Measurements from ENCODE around the gene KIF18A. TPM values are rescaled to one million over a fixed set of nuclear protein-coding genes. Genes with fewer than 3 reads are reported as not detected.

The KIF18A gene
- total and polyA plus RNA-seq, 9 of the 15 experiments (the other 6 are each of a cell fraction or from before 2014, with no cell fraction given), result 15.1 to 36.1 (median 24.3) TPM

DNA sequence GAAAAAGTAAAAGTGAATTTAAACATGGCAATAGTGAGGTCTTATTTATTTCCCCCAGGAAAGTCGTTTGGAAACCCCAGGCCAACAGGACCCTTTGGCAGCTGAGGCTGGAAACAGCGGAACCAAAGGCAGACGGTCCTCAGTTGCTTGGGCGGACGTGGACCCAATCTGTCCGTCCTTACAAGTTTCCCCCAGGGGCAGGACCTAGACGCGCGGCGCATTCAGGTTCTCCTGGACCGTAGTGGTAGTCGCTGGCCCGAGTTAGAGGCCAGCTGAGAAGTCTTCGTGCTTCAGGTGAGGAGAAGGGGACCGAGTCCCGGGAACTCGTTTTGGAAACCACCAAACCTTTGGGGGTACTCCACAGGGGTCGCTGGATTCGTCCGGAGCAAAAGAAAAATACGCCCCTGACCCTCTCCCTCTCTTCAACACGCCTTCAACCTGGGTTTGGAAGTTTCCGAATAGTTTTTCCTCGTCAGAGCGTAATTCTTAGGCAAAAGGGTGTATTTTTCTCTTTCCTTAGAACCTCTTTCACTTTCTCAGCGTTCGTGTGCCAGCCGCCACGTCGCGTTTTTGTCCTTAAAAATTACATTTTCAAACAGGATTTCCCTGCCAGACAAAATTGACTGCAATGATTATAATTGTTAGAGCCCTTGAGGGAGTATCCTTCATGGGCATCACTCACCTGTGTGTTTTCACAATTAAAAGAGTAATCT, 2.3 kb upstream of the KIF18A start (continued):
- TF ChIP-seq, protein P1, sequence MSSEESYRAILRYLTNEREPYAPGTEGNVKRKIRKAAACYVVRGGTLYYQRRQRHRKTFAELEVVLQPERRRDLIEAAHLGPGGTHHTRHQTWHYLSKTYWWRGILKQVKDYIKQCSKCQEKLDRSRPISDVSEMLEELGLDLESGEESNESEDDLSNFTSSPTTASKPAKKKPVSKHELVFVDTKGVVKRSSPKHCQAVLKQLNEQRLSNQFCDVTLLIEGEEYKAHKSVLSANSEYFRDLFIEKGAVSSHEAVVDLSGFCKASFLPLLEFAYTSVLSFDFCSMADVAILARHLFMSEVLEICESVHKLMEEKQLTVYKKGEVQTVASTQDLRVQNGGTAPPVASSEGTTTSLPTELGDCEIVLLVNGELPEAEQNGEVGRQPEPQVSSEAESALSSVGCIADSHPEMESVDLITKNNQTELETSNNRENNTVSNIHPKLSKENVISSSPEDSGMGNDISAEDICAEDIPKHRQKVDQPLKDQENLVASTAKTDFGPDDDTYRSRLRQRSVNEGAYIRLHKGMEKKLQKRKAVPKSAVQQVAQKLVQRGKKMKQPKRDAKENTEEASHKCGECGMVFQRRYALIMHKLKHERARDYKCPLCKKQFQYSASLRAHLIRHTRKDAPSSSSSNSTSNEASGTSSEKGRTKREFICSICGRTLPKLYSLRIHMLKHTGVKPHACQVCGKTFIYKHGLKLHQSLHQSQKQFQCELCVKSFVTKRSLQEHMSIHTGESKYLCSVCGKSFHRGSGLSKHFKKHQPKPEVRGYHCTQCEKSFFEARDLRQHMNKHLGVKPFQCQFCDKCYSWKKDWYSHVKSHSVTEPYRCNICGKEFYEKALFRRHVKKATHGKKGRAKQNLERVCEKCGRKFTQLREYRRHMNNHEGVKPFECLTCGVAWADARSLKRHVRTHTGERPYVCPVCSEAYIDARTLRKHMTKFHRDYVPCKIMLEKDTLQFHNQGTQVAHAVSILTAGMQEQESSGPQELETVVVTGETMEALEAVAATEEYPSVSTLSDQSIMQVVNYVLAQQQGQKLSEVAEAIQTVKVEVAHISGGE (CRISPR knock-in tag; IDR thresholded peaks at IDR 0.05), result peak; percentile 95 to 100 (median 99)
- no peak for TF ChIP-seq CBX2 (IDR thresholded peaks at IDR 0.05; ENCODE audit: insufficient read depth, low read length, poor library complexity, severe bottlenecking)
- no peak for TF ChIP-seq ZNF124 (CRISPR knock-in tag; IDR thresholded peaks at IDR 0.05)
- TF ChIP-seq, protein P2, sequence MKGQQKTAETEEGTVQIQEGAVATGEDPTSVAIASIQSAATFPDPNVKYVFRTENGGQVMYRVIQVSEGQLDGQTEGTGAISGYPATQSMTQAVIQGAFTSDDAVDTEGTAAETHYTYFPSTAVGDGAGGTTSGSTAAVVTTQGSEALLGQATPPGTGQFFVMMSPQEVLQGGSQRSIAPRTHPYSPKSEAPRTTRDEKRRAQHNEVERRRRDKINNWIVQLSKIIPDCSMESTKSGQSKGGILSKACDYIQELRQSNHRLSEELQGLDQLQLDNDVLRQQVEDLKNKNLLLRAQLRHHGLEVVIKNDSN (CRISPR knock-in tag; IDR thresholded peaks at IDR 0.05), result no peak
- TF ChIP-seq ZFP1 (CRISPR knock-in tag; IDR thresholded peaks at IDR 0.05), result no peak
- peak; percentile 61 for TF ChIP-seq TAF7 (tag; IDR thresholded peaks at IDR 0.05)
- TF ChIP-seq ESRRA (IDR thresholded peaks at IDR 0.05; ENCODE audit: borderline replicate concordance, low read depth), result peak; percentile 59
- TF ChIP-seq MCM7 (IDR thresholded peaks at IDR 0.05), result no peak
- no peak for TF ChIP-seq KLF16 (IDR thresholded peaks at IDR 0.05)
- TF ChIP-seq, protein P3, sequence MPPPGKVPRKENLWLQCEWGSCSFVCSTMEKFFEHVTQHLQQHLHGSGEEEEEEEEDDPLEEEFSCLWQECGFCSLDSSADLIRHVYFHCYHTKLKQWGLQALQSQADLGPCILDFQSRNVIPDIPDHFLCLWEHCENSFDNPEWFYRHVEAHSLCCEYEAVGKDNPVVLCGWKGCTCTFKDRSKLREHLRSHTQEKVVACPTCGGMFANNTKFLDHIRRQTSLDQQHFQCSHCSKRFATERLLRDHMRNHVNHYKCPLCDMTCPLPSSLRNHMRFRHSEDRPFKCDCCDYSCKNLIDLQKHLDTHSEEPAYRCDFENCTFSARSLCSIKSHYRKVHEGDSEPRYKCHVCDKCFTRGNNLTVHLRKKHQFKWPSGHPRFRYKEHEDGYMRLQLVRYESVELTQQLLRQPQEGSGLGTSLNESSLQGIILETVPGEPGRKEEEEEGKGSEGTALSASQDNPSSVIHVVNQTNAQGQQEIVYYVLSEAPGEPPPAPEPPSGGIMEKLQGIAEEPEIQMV (tag; conservative IDR thresholded peaks at IDR 0.05; ENCODE audit: low read depth), result no peak
- no peak for TF ChIP-seq KHSRP (IDR thresholded peaks at IDR 0.05)
- peak; percentile 53; the same call in 1 of the 2 replicates for TF ChIP-seq SP1 (CRISPR knock-in tag; IDR thresholded peaks at IDR 0.05)
- TF ChIP-seq FOXK2 (conservative IDR thresholded peaks at IDR 0.05 in 1 of 2, IDR thresholded peaks at IDR 0.05 in 1 of 2; ENCODE audit: low read depth in 2 of 2), result peak; percentile 71 to 83
- TF ChIP-seq, protein P4, sequence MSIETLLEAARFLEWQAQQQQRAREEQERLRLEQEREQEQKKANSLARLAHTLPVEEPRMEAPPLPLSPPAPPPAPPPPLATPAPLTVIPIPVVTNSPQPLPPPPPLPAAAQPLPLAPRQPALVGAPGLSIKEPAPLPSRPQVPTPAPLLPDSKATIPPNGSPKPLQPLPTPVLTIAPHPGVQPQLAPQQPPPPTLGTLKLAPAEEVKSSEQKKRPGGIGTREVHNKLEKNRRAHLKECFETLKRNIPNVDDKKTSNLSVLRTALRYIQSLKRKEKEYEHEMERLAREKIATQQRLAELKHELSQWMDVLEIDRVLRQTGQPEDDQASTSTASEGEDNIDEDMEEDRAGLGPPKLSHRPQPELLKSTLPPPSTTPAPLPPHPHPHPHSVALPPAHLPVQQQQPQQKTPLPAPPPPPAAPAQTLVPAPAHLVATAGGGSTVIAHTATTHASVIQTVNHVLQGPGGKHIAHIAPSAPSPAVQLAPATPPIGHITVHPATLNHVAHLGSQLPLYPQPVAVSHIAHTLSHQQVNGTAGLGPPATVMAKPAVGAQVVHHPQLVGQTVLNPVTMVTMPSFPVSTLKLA (conservative IDR thresholded peaks at IDR 0.05), result peak; percentile 32 to 76; a peak in 2 of 4 replicates
- no peak for TF ChIP-seq CHCHD3 (CRISPR knock-in tag; IDR thresholded peaks at IDR 0.05)
- no peak for TF ChIP-seq CHD2 (IDR thresholded peaks at IDR 0.05; ENCODE audit: low read depth, low read length)
- TF ChIP-seq PHTF2 (CRISPR knock-in tag; IDR thresholded peaks at IDR 0.05), result no peak
- TF ChIP-seq ZNF785 (CRISPR knock-in tag; IDR thresholded peaks at IDR 0.05), result no peak
- no peak for TF ChIP-seq SETDB1 (IDR thresholded peaks at IDR 0.05; ENCODE audit: low read length)
- TF ChIP-seq ETV1 (tag; conservative IDR thresholded peaks at IDR 0.05; ENCODE audit: low read depth), result peak; percentile 44; the same call in 1 of the 2 replicates

Measured in K562 (cell line).